ENCODE results near the gene EID3. TPM values are rescaled to one million over a fixed set of nuclear protein-coding genes. Genes with fewer than 3 reads are reported as not detected.
A peak's percentile ranks its signal among the peaks of the same experiment; 100 is the strongest.

The EID3 gene
- total RNA-seq, 1 experiment from 2014 or later = 1.4 TPM

DNA sequence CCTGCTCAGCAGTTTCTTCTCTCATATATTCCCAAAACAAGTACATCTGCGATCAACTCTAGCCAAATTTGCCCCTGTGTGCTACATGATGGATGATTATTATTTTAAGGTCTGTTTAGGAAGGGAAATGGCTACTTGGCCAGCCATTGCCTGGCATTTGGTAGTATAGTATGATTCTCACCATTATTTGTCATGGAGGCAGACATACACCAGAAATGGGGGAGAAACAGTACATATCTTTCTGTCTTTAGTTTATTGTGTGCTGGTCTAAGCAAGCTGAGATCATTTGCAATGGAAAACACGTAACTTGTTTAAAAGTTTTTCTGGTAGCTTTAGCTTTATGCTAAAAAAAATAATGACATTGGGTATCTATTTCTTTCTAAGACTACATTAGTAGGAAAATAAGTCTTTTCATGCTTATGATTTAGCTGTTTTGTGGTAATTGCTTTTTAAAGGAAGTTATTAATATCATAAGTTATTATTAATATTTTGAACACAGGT is 45.5 kb downstream of the EID3 start:
- TF ChIP-seq, protein P1, sequence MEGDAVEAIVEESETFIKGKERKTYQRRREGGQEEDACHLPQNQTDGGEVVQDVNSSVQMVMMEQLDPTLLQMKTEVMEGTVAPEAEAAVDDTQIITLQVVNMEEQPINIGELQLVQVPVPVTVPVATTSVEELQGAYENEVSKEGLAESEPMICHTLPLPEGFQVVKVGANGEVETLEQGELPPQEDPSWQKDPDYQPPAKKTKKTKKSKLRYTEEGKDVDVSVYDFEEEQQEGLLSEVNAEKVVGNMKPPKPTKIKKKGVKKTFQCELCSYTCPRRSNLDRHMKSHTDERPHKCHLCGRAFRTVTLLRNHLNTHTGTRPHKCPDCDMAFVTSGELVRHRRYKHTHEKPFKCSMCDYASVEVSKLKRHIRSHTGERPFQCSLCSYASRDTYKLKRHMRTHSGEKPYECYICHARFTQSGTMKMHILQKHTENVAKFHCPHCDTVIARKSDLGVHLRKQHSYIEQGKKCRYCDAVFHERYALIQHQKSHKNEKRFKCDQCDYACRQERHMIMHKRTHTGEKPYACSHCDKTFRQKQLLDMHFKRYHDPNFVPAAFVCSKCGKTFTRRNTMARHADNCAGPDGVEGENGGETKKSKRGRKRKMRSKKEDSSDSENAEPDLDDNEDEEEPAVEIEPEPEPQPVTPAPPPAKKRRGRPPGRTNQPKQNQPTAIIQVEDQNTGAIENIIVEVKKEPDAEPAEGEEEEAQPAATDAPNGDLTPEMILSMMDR (conservative IDR thresholded peaks at IDR 0.05) = no peak
- Histone ChIP-seq H2BK20ac (ENCODE audit: low read depth, low read length, poor library complexity, severe bottlenecking) (no peak overlapping the region), H4K8ac (replicated peaks; ENCODE audit: insufficient read length, low read depth, low read length) (no peak overlapping the region), H3K18ac (ENCODE audit: insufficient read length, low read depth, low read length) (no peak overlapping the region), H3K27me3 (ENCODE audit: insufficient read depth, low read length) (no peaks in the 10 kb centered on the region), H3K27ac (ENCODE audit: insufficient read length, low read depth, low read length) (no peak overlapping the region), H3K14ac (ENCODE audit: insufficient read depth, low read length) (no peak overlapping the region), H3K4ac (ENCODE audit: low read depth, low read length) (no peak overlapping the region), H4K5ac (ENCODE audit: insufficient read length, low read depth, low read length) (no peak overlapping the region), H2BK15ac (ENCODE audit: low read depth, low read length) (no peak overlapping the region), H2AFZ (ENCODE audit: low read length) (no peak overlapping the region), H3K56ac (ENCODE audit: insufficient read length, low read depth, low read length) (no peak overlapping the region), H2BK120ac (ENCODE audit: low read depth, low read length, poor library complexity, severe bottlenecking) (no peak overlapping the region), H3K23me2 (ENCODE audit: insufficient read length, low read depth, low read length, poor library complexity, severe bottlenecking) (no peaks in the 10 kb centered on the region), H3K4me1 (ENCODE audit: insufficient read depth, low read length) (peaks cover 9% of the 10 kb centered on the region), H2AK5ac (ENCODE audit: insufficient read length, low read length) (no peak overlapping the region), H3K9me3 (ENCODE audit: control insufficient read depth, low read depth, low read length) (no peaks in the 10 kb centered on the region), H3K9ac (ENCODE audit: extremely low read depth, insufficient read length, low read length) (no peak overlapping the region), H3K79me1 (ENCODE audit: insufficient read depth, low read depth, low read length, poor library complexity, severe bottlenecking) (no peaks in the 10 kb centered on the region), H4K91ac (ENCODE audit: insufficient read length, low read depth, low read length) (no peak overlapping the region), H3K23ac (ENCODE audit: insufficient read length, low read depth, low read length) (no peak overlapping the region), H3T11ph (ENCODE audit: low read length) (no peak overlapping the region), H3K4me2 (ENCODE audit: insufficient read depth, insufficient read length, low read length) (no peak overlapping the region), H3K79me2 (ENCODE audit: insufficient read depth, low read length) (no peaks in the 10 kb centered on the region), H2BK5ac (ENCODE audit: insufficient read length, low read length) (no peak overlapping the region), H4K20me1 (ENCODE audit: control insufficient read depth, insufficient read depth, insufficient read length) (no peaks in the 10 kb centered on the region), H2BK12ac (ENCODE audit: insufficient read length, low read depth, low read length) (no peak overlapping the region)
- no peak overlapping the region for H3K4me3 Mint-ChIP-seq
- H3K9me3 Mint-ChIP-seq = no peaks in the 10 kb centered on the region
- DNase-seq = no peak
- no peaks in the 10 kb centered on the region for H3K27me3 Mint-ChIP-seq (ENCODE audit: low read depth)
- peaks cover 9 to 39% (median 33%) of the 10 kb centered on the region in 3 experiments; a peak in 6 of 7 replicates for H3K36me3 Mint-ChIP-seq (ENCODE audit: insufficient read depth in 1 of 3, low read depth in 3 of 3)
- WGBS (ENCODE audit: extremely low coverage, insufficient read length, low lambda C conversion rate) = no CpG with 5 or more reads among the region's 2 CpGs
- peaks cover 15 to 22% of the 10 kb centered on the region in 2 experiments for H3K4me1 Mint-ChIP-seq
- H3K27ac Mint-ChIP-seq = 0 out of 7 replicates have a peak overlapping the region, but pooled peaks of 1 of the 3 experiments have one; percentile 19

Data from H9 (cell line).